ENCODE data around the gene HELZ. TPM values are rescaled to one million over a fixed set of nuclear protein-coding genes. Genes with fewer than 3 reads are reported as not detected.
A peak's percentile ranks its signal among the peaks of the same experiment; 100 is the strongest.

HELZ gene
- total and polyA plus RNA-seq, 2 experiments from 2014 or later = 32.7 to 77.2 TPM

DNA sequence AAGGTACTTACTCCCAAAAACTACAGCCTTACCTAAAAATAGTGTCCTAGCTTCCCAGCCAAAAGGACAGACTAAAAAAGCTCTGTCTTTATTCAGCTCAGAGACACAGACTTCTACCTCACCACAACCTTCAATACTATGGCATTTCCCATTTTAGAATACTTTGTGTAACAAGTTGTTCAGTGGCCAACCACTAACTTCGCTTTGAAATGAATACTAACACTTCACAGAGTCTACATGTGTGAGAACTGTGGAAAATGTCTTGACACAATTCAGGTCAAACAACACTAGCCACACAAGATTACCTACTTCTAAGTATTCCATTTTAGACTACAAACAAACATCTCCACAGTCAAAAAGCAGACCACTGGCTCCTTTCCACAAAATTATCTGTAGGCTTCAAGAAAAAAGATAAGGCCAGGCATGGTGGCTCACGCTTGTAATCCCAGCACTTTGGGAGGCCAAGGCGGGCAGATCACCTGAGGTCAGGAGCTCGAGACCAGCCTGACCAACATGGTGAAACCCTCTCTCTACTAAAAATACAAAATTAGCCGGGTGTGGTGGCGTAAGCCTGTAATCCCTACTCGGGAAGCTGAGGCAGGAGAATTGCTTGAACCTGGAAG is 3.2 kb downstream of the HELZ start:
- peaks cover 76% of the 10 kb centered on the region for H3K79me2 ChIP-seq
- peaks cover 40% of the 10 kb centered on the region for H3K4me1 ChIP-seq (ENCODE audit: insufficient read depth)

GRCh38 chr17:67239597-67239996 is 5.4 kb downstream of the HELZ start:
- Histone ChIP-seq H3K27ac (peak overlapping the region; percentile 86), H3K27me3 (no peaks in the 10 kb centered on the region), H3K36me3 (replicated peaks; ENCODE audit: insufficient read depth, low read depth) (no peaks in the 10 kb centered on the region), H3K9me3 (ENCODE audit: low read depth) (no peaks in the 10 kb centered on the region), H3K79me2 (peaks cover 88% of the 10 kb centered on the region), H2AFZ (no peak overlapping the region), H3K4me3 (no peak overlapping the region), H3K4me2 (peak overlapping the region; percentile 51), H3K9me2 (replicated peaks; ENCODE audit: insufficient read depth) (no peaks in the 10 kb centered on the region), H4K20me1 (ENCODE audit: insufficient read depth, poor library complexity, severe bottlenecking) (peaks cover 33% of the 10 kb centered on the region), H3K4me1 (ENCODE audit: insufficient read depth) (peaks cover 40% of the 10 kb centered on the region)
- TF ChIP-seq CTCF (IDR thresholded peaks at IDR 0.05; ENCODE audit: poor library complexity) (no peak), EZH2 (IDR thresholded peaks at IDR 0.05; ENCODE audit: borderline replicate concordance) (no peak), EZH2phosphoT487 (IDR thresholded peaks at IDR 0.05; ENCODE audit: low read depth, severe bottlenecking, unreplicated experiment) (no peak)
- WGBS (ENCODE audit: low lambda C conversion rate, missing lambda C conversion rate) = 56% methylated on average over 3 of the region's 3 CpGs
- peak; percentile 72 for DNase-seq (ENCODE audit: low spot score)

More for the DNA sequence above, 3.2 kb downstream of the HELZ start:
- peak overlapping the region; percentile 86 for H3K27ac ChIP-seq
- no peak overlapping the region for H3K4me3 ChIP-seq
- 78% methylated on average over 7 of the region's 7 CpGs for WGBS (ENCODE audit: low lambda C conversion rate, missing lambda C conversion rate)
- TF ChIP-seq EZH2 (IDR thresholded peaks at IDR 0.05; ENCODE audit: borderline replicate concordance) (no peak), EZH2phosphoT487 (IDR thresholded peaks at IDR 0.05; ENCODE audit: low read depth, severe bottlenecking, unreplicated experiment) (no peak), CTCF (IDR thresholded peaks at IDR 0.05; ENCODE audit: poor library complexity) (no peak)
- H3K36me3 ChIP-seq (replicated peaks; ENCODE audit: insufficient read depth, low read depth) = no peaks in the 10 kb centered on the region
- no peaks in the 10 kb centered on the region for H3K9me2 ChIP-seq (replicated peaks; ENCODE audit: insufficient read depth)
- no peaks in the 10 kb centered on the region for H3K27me3 ChIP-seq
- no peak for DNase-seq (ENCODE audit: low spot score)
- H2AFZ ChIP-seq = no peak overlapping the region
- peaks cover 33% of the 10 kb centered on the region for H4K20me1 ChIP-seq (ENCODE audit: insufficient read depth, poor library complexity, severe bottlenecking)
- peak overlapping the region; percentile 49 for H3K4me2 ChIP-seq
- H3K9me3 ChIP-seq (ENCODE audit: low read depth) = no peaks in the 10 kb centered on the region

DNA sequence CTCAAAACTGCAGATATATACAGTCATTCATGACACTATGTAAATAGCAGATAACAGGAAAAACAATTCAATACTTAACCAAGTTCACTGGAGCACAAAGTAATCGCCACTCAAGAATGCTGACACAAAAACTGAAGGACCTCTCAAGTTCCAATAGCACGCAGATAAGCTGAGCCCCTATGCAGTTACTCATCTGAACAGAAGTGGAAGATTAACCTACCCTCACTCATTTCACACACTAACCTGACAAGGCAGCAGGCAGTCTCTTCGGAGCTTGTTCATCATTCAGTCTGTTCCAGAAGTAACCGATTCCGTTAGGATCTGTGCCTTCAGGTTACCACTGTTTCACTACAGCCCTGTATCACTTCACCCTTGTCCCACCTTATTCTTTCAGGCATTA is 6.0 kb downstream of the HELZ start:
- H3K9me3 ChIP-seq (ENCODE audit: low read depth) = no peaks in the 10 kb centered on the region
- H3K36me3 ChIP-seq (replicated peaks; ENCODE audit: insufficient read depth, low read depth) = no peaks in the 10 kb centered on the region
- no peak for TF ChIP-seq EZH2phosphoT487 (IDR thresholded peaks at IDR 0.05; ENCODE audit: low read depth, severe bottlenecking, unreplicated experiment)
- no peak for TF ChIP-seq CTCF (IDR thresholded peaks at IDR 0.05; ENCODE audit: poor library complexity)
- TF ChIP-seq EZH2 (IDR thresholded peaks at IDR 0.05; ENCODE audit: borderline replicate concordance) = no peak
- peak overlapping the region; percentile 86 for H3K27ac ChIP-seq
- WGBS (ENCODE audit: low lambda C conversion rate, missing lambda C conversion rate) = 56% methylated on average over 5 of the region's 5 CpGs
- no peaks in the 10 kb centered on the region for H3K9me2 ChIP-seq (replicated peaks; ENCODE audit: insufficient read depth)
- H3K4me2 ChIP-seq = peak overlapping the region; percentile 51
- DNase-seq (ENCODE audit: low spot score) = peak; percentile 34
- H3K27me3 ChIP-seq = no peaks in the 10 kb centered on the region
- H3K79me2 ChIP-seq = peaks cover 87% of the 10 kb centered on the region
- H3K4me3 ChIP-seq = no peak overlapping the region
- H3K4me1 ChIP-seq (ENCODE audit: insufficient read depth) = peaks cover 40% of the 10 kb centered on the region
- H4K20me1 ChIP-seq (ENCODE audit: insufficient read depth, poor library complexity, severe bottlenecking) = peaks cover 31% of the 10 kb centered on the region
- H2AFZ ChIP-seq = no peak overlapping the region
